ENCODE results near the gene FAM83B. TPM values are rescaled to one million over a fixed set of nuclear protein-coding genes. Genes with fewer than 3 reads are reported as not detected.

Gene FAM83B
- total and polyA plus RNA-seq, 2 donors (not counting 3 experiments of a cell fraction or from before 2014, with no cell fraction given) = not detected

- no peak overlapping the region for H2AFZ ChIP-seq (ENCODE audit: low read depth, low read length)
Measured at GRCh38 chr6:54900666-54901065, 54.1 kb downstream of the FAM83B start.

More at GRCh38 chr6:54900666-54901065, 54.1 kb downstream of the FAM83B start:
- TF ChIP-seq JUN (IDR thresholded peaks at IDR 0.05; ENCODE audit: borderline replicate concordance, insufficient read depth, insufficient read length, low read depth) (no peak), MYC (IDR thresholded peaks at IDR 0.05; ENCODE audit: low read depth, low read length) (no peak), GATA2 (IDR thresholded peaks at IDR 0.05; ENCODE audit: insufficient read depth, insufficient read length, low read depth, low read length) (no peak), POLR2AphosphoS5 (IDR thresholded peaks at IDR 0.05; ENCODE audit: insufficient read depth, low read depth, low read length) (no peak), MAX (IDR thresholded peaks at IDR 0.05; ENCODE audit: insufficient read depth, insufficient read length) (no peak), EZH2 (IDR thresholded peaks at IDR 0.05; ENCODE audit: borderline replicate concordance, low read depth, low read length, severe bottlenecking) (no peak), POLR2A (IDR thresholded peaks at IDR 0.05; ENCODE audit: low read depth, low read length) (no peak), FOS (IDR thresholded peaks at IDR 0.05; ENCODE audit: borderline replicate concordance, insufficient read depth, low read length) (no peak), CTCF (IDR thresholded peaks at IDR 0.05; ENCODE audit: extremely low read depth in 1 of 2, insufficient read depth in 1 of 2, low read depth in 1 of 2, low read length in 2 of 2) (no peak)
- no peaks in the 10 kb centered on the region for H4K20me1 ChIP-seq (replicated peaks; ENCODE audit: control insufficient read depth, extremely low read depth, insufficient read depth, low read length)
- no TSS peak for BruUV-seq (replicated peaks)
- H3K4me2 ChIP-seq (ENCODE audit: insufficient read depth, low read length) = no peak overlapping the region
- DNase-seq (ENCODE audit: low read depth, low spot score) = no peak
- H3K36me3 ChIP-seq (ENCODE audit: control insufficient read depth in 2 of 2, extremely low read depth in 1 of 2, insufficient read depth in 2 of 2, low read length in 2 of 2) = no peaks in the 10 kb centered on the region
- POLR2A ChIA-PET = no interaction called here
- no peaks in the 10 kb centered on the region for H3K79me2 ChIP-seq (ENCODE audit: control insufficient read depth, insufficient read depth, low read length)
- no peak for FAIRE-seq
- no peak overlapping the region for H3K9ac ChIP-seq (replicated peaks; ENCODE audit: extremely low read depth, insufficient read depth, low read length)
- no peak overlapping the region for H3K27ac ChIP-seq (ENCODE audit: insufficient read depth, low read depth, low read length)
- H3K4me1 ChIP-seq (ENCODE audit: control insufficient read depth, extremely low read depth, insufficient read depth, low read length) = no peaks in the 10 kb centered on the region
- no peaks in the 10 kb centered on the region for H3K27me3 ChIP-seq (ENCODE audit: control insufficient read depth in 2 of 2, insufficient read depth in 2 of 2, low read length in 2 of 2)
- dilution Hi-C loops (cut with MboI; ENCODE audit: extremely low pct_ligation_motif_present, low sequenced_read_pairs) (no loop called here), intact Hi-C loops (cut with micrococcal nuclease) (no loop called here)
- CTCF ChIA-PET = interaction anchor here (0.7 to 1.6 kb wide), 2 partner anchors 12 to 48 kb away, joined by 3 to 4 read pairs; no protein-coding TSS in a partner anchor
- H3K9me3 ChIP-seq (replicated peaks; ENCODE audit: control insufficient read depth, insufficient read depth, low read length) = no peaks in the 10 kb centered on the region
- no peak overlapping the region for H3K4me3 ChIP-seq (replicated peaks in 1 of 3; ENCODE audit: insufficient read depth in 1 of 3, low read depth in 1 of 3, low read length in 3 of 3)
- no peaks in the 10 kb centered on the region for H3K9me1 ChIP-seq (replicated peaks; ENCODE audit: control insufficient read depth, extremely low read depth, insufficient read depth, low read length)

All from endothelial cell of umbilical vein (primary cell).